HL-60 (cell line): Measurements from ENCODE around the gene TMEM184A.

Experiments
- POLR2AphosphoS5 ChIP-seq: IDR thresholded peaks from 2 replicates; pipeline ENCODE4 v1.6.1; 2012; ENCODE audit warnings: low read depth
- TF ChIP-seq, protein P1 (sequence below): IDR thresholded peaks from one replicate; pipeline ENCODE4 v1.5.1; 2011; ENCODE audit warnings: low read length, control low read depth, inconsistent platforms; ENCODE audit not compliant: insufficient read depth

DNA sequence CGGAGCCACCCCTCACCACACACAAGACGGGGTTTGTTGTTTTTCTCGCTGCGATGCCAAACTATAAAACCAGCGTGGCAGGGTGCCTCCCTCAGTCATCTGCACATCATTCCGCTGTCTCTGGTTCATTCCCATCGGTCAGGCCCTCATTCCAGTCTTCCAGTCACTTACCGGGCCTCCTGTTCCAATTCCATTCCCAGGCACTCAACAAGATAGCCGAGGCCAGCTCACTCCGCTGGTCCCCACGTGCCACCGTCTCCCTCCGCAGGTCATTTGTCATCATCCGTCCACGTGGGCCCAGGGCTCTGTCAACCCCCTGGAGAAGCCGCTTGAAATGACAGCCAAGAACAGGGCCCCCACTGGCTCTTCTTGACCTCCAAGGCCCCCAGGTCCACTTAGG lies 6.1 kb upstream of the TMEM184A start:
- TF ChIP-seq, protein P1, sequence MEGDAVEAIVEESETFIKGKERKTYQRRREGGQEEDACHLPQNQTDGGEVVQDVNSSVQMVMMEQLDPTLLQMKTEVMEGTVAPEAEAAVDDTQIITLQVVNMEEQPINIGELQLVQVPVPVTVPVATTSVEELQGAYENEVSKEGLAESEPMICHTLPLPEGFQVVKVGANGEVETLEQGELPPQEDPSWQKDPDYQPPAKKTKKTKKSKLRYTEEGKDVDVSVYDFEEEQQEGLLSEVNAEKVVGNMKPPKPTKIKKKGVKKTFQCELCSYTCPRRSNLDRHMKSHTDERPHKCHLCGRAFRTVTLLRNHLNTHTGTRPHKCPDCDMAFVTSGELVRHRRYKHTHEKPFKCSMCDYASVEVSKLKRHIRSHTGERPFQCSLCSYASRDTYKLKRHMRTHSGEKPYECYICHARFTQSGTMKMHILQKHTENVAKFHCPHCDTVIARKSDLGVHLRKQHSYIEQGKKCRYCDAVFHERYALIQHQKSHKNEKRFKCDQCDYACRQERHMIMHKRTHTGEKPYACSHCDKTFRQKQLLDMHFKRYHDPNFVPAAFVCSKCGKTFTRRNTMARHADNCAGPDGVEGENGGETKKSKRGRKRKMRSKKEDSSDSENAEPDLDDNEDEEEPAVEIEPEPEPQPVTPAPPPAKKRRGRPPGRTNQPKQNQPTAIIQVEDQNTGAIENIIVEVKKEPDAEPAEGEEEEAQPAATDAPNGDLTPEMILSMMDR: no peak
- TF ChIP-seq POLR2AphosphoS5: no peak
